T-cell (primary cell): ENCODE data around the gene HSD11B2. TPM values are rescaled to one million over a fixed set of nuclear protein-coding genes. Genes with fewer than 3 reads are reported as not detected.

ENCODE experiments used
- ATAC-seq, 4 experiments: fragments of 200-7000 bp in 3 of 4; fragments of 150-1000 bp in 1 of 4; cut with Tn5 transposase; replicated peaks in 1 of 4; 1 replicate in 3 of 4; 2 replicates in 1 of 4; pipeline ENCODE4 v1.10.0; 2021; ENCODE audit warnings: moderate library complexity in 3 of 4, mild to moderate bottlenecking in 2 of 4, moderate number of reproducible peaks in 1 of 4
- CTCF ChIA-PET, 2 donors: fragments of 300-600 bp; sonication (Branson Sonifier 250); formaldehyde crosslinking; loops; one replicate each; lab custom pipeline; 2022; ENCODE audit warnings: antibody characterized with exemption in 2 of 2; lab: Charles Lee
- POLR2A ChIA-PET, 2 donors: fragments of 300-600 bp; sonication (Branson Sonifier 250); formaldehyde crosslinking; loops; one replicate each; lab custom pipeline; 2022; ENCODE audit warnings: antibody characterized with exemption in 2 of 2; lab: Charles Lee
- DNase-seq, 35 experiments: peaks; one replicate each; pipeline versions ENCODE4 v3.0.0 to v3.0.0-alpha.2; 2013 to 2023
- H3K27ac ChIP-seq: one replicate; pipeline ENCODE4 v1.5.1; 2013; ENCODE audit warnings: low read length
- H3K27me3 ChIP-seq, 2 experiments: replicated peaks in 1 of 2; 1 replicate in 1 of 2; 2 replicates in 1 of 2; pipeline versions ENCODE4 v1.6.1 to v1.7.0; 2013; ENCODE audit warnings: low read length in 1 of 2, mixed read lengths in 1 of 2; ENCODE audit not compliant: control insufficient read depth in 2 of 2, insufficient read depth in 2 of 2; ENCODE audit errors: extremely low read depth in 1 of 2
- H3K36me3 ChIP-seq, 2 donors: 1 replicate in 1 of 2; 2 replicates in 1 of 2; pipeline versions ENCODE4 v1.6.1 to v1.7.0; 2013; ENCODE audit warnings: low read length in 1 of 2; ENCODE audit not compliant: control insufficient read depth in 2 of 2, insufficient read depth in 1 of 2; ENCODE audit errors: extremely low read depth in 1 of 2
- H3K4me1 ChIP-seq, 2 experiments: 1 replicate in 1 of 2; 2 replicates in 1 of 2; pipeline versions ENCODE4 v1.6.1 to v1.7.0; 2013; ENCODE audit warnings: low read length in 2 of 2, mixed read lengths in 1 of 2; ENCODE audit not compliant: insufficient read depth in 2 of 2, control insufficient read depth in 1 of 2; ENCODE audit errors: extremely low read depth in 1 of 2
- H3K4me3 ChIP-seq, 2 donors: 1 replicate in 1 of 2; 2 replicates in 1 of 2; pipeline versions ENCODE4 v1.5.1 to v1.7.0; 2013; ENCODE audit warnings: mild to moderate bottlenecking in 2 of 2, low read length in 1 of 2, moderate library complexity in 1 of 2; ENCODE audit not compliant: control insufficient read depth in 1 of 2; ENCODE audit errors: extremely low read depth in 1 of 2
- H3K9me3 ChIP-seq: 2 replicates; pipeline ENCODE4 v1.7.0; 2013
- H3K27ac Mint-ChIP-seq, 2 donors: one replicate each; pipeline ENCODE4 v1.8.0; 2020 to 2021; ENCODE audit warnings: mild to moderate bottlenecking in 2 of 2, mixed read lengths in 2 of 2
- H3K27me3 Mint-ChIP-seq, 2 donors: one replicate each; pipeline ENCODE4 v1.8.0; 2021 to 2022; ENCODE audit warnings: mixed read lengths in 2 of 2
- H3K36me3 Mint-ChIP-seq: one replicate; pipeline ENCODE4 v1.8.0; 2021; ENCODE audit warnings: mixed read lengths
- H3K4me1 Mint-ChIP-seq, 3 donors: one replicate each; pipeline ENCODE4 v1.8.0; 2020 to 2022; ENCODE audit warnings: mixed read lengths in 3 of 3, mild to moderate bottlenecking in 1 of 3
- H3K4me3 Mint-ChIP-seq, 3 donors: one replicate each; pipeline ENCODE4 v1.8.0; 2020 to 2022; ENCODE audit warnings: mild to moderate bottlenecking in 3 of 3, mixed read lengths in 3 of 3, moderate library complexity in 3 of 3
- H3K9me3 Mint-ChIP-seq, 3 donors: one replicate each; pipeline ENCODE4 v1.8.0; 2020 to 2022; ENCODE audit warnings: mixed read lengths in 3 of 3
- WGBS: methylation state at CpG from one replicate; pipeline ENCODE4 v1.1.5; 2013; ENCODE audit warnings: missing lambda C conversion rate; ENCODE audit not compliant: insufficient coverage; 5-methylcytosine and 5-hydroxymethylcytosine counted together
- total RNA-seq, 35 experiments: library from RNA in 6 of 35; stranded (reverse) in 6 of 35; fragments of 120-200 nt in 1 of 35; gene quantifications; one replicate each; pipeline versions ENCODE4 v1.2.1 to v1.2.4 and lab custom pipeline; 2013 to 2026

HSD11B2 gene
- total RNA-seq, 5 donors from 2014 or later (not counting 1 experiment from before 2014, with no cell fraction given): 0.20 to 0.32 (median 0.29) TPM; not detected in 2

DNA sequence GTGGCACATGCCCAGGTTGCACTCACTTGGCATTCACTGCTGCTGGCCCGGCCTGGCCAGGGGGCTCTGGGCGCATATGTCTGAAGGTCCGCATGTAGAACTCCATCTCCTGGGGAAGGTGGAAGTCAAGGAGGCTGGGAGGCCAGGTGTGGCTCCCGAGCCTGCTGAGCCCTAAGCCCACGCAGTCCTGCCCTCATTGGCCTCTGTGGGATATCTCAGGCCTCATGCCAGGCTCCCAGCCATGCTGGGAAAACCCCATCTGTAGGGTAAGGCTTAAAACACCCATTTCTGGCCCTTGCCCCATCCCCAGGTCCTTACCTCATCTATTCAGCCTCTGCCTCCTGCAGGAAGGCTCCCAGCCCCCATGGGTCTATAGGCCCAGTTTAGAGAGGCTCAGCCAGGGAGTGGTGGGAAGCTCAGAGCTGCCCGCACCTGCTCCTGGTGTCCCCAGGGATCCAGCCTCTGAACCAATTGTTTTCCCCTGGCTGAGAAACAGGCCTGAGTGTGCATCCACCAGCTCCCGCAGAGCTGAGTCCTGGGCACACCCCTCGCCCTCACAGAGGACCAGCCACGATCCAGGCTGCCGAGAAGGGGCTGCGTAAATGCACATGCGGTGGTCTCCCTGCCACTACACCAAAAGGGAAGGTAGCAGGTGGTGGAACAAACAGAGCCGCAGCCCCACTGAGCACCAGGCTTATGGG is 35.3 kb upstream of the HSD11B2 start:
- no peak for DNase-seq
- no peaks in the 10 kb centered on the region for H3K9me3 Mint-ChIP-seq
- H3K27ac ChIP-seq: no peak overlapping the region
- 87% methylated on average over 12 of the region's 13 CpGs for WGBS
- peak overlapping the region in 1 of 3 donors; percentile 24 for H3K4me3 Mint-ChIP-seq
- ChIA-PET CTCF (no interaction called here), POLR2A (no interaction called here)
- peaks cover 0 to 90% of the 10 kb centered on the region in 2 experiments for H3K27me3 ChIP-seq
- H3K27me3 Mint-ChIP-seq: peaks cover 32 to 46% of the 10 kb centered on the region in 2 donors
- no peak overlapping the region for H3K27ac Mint-ChIP-seq
- no peaks in the 10 kb centered on the region for H3K36me3 ChIP-seq
- H3K9me3 ChIP-seq: no peaks in the 10 kb centered on the region
- H3K36me3 Mint-ChIP-seq: no peaks in the 10 kb centered on the region
- H3K4me1 ChIP-seq: peaks cover 0 to 27% of the 10 kb centered on the region in 2 experiments
- no peak for ATAC-seq
- no peak overlapping the region for H3K4me3 ChIP-seq
- peaks cover 7 to 8% (median 8%) of the 10 kb centered on the region in 3 donors for H3K4me1 Mint-ChIP-seq

DNA sequence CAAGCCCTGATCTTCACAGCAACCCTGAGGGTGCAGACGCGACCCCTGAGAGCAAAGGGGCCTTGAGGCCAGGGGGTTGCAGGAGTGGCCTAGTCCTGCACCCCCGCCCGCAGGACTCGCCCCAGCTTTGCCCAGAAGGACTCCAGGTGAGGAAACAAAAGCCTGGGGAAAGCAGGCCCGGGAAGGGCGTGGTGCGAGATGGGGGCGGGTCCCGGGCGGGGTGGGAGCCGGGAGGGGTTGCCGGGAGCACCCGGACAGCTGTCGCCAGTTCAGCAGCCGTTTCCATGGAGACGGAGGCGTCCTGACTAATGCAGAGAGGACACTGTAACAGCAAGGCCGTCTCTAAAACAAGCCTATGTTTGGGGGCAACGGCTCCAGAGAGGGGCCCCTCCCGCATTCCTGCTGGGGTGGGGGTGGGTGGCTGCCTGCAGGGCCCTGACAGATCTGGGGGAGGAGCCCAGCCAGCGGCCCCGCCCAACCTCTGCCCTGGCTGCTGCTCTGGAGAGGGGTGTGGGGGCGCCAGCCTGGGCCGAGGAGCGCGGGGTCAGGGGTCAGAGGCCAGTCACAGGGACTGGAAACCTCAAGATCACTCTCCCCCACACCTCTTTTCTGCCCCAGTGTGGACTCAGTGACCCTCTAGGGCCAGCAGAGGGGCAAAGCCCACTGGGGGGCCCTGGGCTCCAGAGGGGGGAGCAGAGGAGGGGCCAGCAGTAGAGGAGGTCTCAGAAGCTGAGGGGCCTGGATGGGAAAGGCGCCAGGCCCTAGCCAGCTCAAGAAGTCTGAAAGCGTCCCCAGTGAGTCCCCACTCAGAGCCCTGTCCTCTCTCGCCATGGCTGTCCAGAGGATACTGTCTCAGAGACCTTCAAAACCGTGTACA is 34.5 kb upstream of the HSD11B2 start:
- H3K4me1 Mint-ChIP-seq: peaks cover 7 to 8% (median 8%) of the 10 kb centered on the region in 3 donors
- Histone ChIP-seq H3K9me3 (no peaks in the 10 kb centered on the region), H3K27ac (no peak overlapping the region), H3K4me3 (no peak overlapping the region), H3K36me3 (no peaks in the 10 kb centered on the region), H3K4me1 (peaks cover 0 to 27% of the 10 kb centered on the region in 2 experiments), H3K27me3 (peaks cover 0 to 90% of the 10 kb centered on the region in 2 experiments)
- ChIA-PET POLR2A (no interaction called here), CTCF (no interaction called here)
- H3K4me3 Mint-ChIP-seq: no peak overlapping the region
- peaks cover 32 to 42% of the 10 kb centered on the region in 2 donors for H3K27me3 Mint-ChIP-seq
- no peaks in the 10 kb centered on the region for H3K36me3 Mint-ChIP-seq
- no peak for DNase-seq
- 80% methylated on average over 24 of the region's 31 CpGs for WGBS
- ATAC-seq: no peak
- no peaks in the 10 kb centered on the region for H3K9me3 Mint-ChIP-seq
- H3K27ac Mint-ChIP-seq: no peak overlapping the region

DNA sequence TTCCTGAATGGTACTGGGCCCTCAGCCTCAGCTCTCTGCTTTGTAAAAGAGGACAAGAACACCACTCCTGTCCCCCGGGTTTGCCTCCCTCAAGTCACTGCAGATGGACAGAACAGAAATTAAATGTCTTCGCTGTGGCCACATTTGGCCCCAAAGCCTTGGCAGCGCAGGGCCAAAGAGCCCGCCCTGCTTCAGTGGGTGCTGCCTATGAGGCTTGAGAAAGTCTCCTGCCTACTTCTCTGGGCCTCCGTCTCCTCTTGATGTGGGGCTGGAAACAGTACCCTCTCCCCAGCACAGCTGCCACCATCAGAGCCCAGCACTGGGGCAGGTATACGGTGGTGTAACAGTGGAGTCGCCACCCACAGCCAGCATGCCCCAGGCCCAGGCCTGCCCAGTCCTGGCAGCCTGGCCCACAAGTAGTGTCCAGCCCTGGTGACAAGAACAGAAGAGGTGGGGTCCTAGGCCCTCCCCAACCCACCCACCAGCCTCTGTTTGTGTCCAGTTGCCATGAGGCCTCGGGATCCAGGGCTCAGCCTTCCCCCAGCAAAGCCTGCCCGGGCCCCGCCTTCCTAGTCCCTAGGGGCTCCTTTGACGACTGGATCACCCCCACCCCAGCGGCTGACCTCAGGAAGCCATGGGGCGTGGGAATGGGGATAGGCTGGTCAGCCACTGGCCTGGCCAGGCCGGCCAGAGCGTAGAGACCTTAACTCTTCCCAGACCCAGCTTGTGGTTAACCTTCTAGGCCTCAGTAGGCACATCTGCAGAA is 33.7 kb upstream of the HSD11B2 start:
- Histone ChIP-seq H3K4me3 (no peak overlapping the region), H3K36me3 (no peaks in the 10 kb centered on the region), H3K27me3 (peaks cover 0 to 84% of the 10 kb centered on the region in 2 experiments), H3K4me1 (peaks cover 0 to 27% of the 10 kb centered on the region in 2 experiments), H3K9me3 (no peaks in the 10 kb centered on the region), H3K27ac (no peak overlapping the region)
- H3K27ac Mint-ChIP-seq: no peak overlapping the region
- peaks cover 35 to 41% of the 10 kb centered on the region in 2 donors for H3K27me3 Mint-ChIP-seq
- peaks cover 7 to 8% (median 8%) of the 10 kb centered on the region in 3 donors for H3K4me1 Mint-ChIP-seq
- ATAC-seq: no peak
- ChIA-PET POLR2A (no interaction called here), CTCF (no interaction called here)
- no peaks in the 10 kb centered on the region for H3K9me3 Mint-ChIP-seq
- H3K36me3 Mint-ChIP-seq: no peaks in the 10 kb centered on the region
- DNase-seq: no peak
- 82% methylated on average over 9 of the region's 15 CpGs for WGBS
- H3K4me3 Mint-ChIP-seq: peak overlapping the region in 1 of 3 donors; percentile 19

DNA sequence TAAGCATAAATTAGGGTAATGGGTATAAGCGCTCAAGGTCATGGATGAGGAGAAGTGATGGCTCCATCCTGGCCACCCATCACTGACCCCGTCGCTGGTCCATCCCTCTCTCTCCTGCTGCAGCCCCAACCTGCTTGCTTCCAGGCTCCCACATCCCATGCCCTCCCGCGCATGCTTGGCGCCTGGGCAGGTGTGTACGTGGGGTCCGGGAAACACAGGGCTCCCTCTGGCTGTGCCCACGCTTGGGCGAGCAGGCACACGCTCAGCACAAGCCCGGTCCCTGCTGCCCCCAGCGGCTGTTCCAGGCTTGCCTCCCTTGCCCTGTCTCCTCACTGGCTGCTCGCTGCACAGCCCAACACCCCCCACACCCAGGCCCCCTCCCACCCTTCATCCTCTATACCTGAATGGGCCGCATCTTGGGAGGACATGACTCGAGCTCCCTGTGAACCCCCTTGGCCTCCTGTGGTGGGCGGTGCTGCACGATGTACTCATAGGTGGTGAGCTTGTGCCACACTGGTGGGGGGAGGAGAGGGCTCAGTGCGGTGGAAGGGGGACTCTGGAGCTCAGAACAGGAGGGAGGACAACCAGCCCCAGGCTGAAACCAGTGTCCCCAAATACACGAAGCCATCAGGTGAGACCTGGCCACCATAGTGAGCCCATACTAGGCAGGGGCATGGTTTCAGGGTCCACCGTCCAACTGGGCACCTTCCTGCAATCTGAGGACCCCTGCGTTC is 32.9 kb upstream of the HSD11B2 start:
- H3K27me3 ChIP-seq: peaks cover 0 to 78% of the 10 kb centered on the region in 2 experiments
- ATAC-seq (no peak), DNase-seq (no peak)
- H3K4me1 ChIP-seq: peaks cover 0 to 24% of the 10 kb centered on the region in 2 experiments
- no peak overlapping the region for H3K27ac ChIP-seq
- Mint-ChIP-seq H3K4me1 (peaks cover 7 to 8% (median 8%) of the 10 kb centered on the region in 3 donors), H3K27ac (no peak overlapping the region), H3K4me3 (no peak overlapping the region), H3K9me3 (no peaks in the 10 kb centered on the region), H3K36me3 (no peaks in the 10 kb centered on the region), H3K27me3 (peaks cover 34 to 37% of the 10 kb centered on the region in 2 donors)
- ChIA-PET CTCF (no interaction called here), POLR2A (no interaction called here)
- H3K9me3 ChIP-seq: no peaks in the 10 kb centered on the region
- H3K36me3 ChIP-seq: no peaks in the 10 kb centered on the region
- 87% methylated on average over 17 of the region's 22 CpGs for whole genome bisulfite sequencing
- H3K4me3 ChIP-seq: no peak overlapping the region

DNA sequence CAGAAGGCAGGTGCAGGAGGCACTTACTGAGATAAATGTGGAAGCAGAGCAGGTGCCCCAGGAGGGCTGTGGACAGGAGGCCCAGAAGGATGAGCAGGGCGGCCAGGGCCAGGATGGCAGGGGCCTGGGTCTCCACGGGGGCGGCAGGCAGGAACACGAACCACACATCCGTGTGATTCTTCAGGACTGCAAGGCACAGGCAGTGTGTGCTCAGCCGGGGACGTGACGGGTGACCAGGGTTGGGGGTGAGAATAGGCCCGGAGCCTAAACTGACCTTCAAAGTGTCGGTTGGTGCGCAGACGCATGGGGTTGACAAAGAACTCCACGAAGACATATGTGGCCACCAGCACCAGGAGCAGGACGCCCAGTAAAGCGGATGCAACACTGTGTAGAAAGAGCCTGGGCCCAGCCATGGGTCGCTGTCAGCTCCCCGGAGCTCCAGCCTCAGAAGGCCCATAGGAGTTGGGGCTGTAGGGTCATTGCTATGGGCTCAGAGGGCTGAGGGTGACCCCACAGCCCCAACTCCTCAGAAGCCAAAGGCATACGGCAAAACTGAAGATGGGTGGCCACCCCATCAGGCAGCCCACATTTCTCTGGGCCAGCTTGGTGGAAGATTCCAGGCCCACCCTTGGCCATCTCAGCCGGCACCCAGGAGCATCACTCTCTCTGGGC is 32.2 kb upstream of the HSD11B2 start:
- H3K4me3 Mint-ChIP-seq: no peak overlapping the region
- H3K27ac ChIP-seq: no peak overlapping the region
- DNase-seq (no peak), ATAC-seq (no peak)
- peaks cover 0 to 17% of the 10 kb centered on the region in 2 experiments for H3K4me1 ChIP-seq
- no peaks in the 10 kb centered on the region for H3K9me3 ChIP-seq
- peaks cover 37 to 38% of the 10 kb centered on the region in 2 donors for H3K27me3 Mint-ChIP-seq
- ChIA-PET POLR2A (no interaction called here), CTCF (interaction anchor here (0.6 to 1.2 kb wide), 2 partner anchors 10 to 138 kb away, joined by 5 to 7 read pairs; no protein-coding TSS in a partner anchor)
- H3K27me3 ChIP-seq: peaks cover 0 to 74% of the 10 kb centered on the region in 2 experiments
- WGBS: 90% methylated on average over 19 of the region's 19 CpGs
- no peak overlapping the region for H3K4me3 ChIP-seq
- no peaks in the 10 kb centered on the region for H3K9me3 Mint-ChIP-seq
- H3K4me1 Mint-ChIP-seq: peaks cover 6 to 7% (median 6%) of the 10 kb centered on the region in 3 donors
- H3K36me3 Mint-ChIP-seq: no peaks in the 10 kb centered on the region
- no peaks in the 10 kb centered on the region for H3K36me3 ChIP-seq
- no peak overlapping the region for H3K27ac Mint-ChIP-seq
